DMS79 treated with DMSO at 0.1 percent for 48 hours (cell line): ENCODE data around the gene ITIH2.
A peak's percentile ranks its signal among the peaks of the same experiment; 100 is the strongest.
"Not testable (repeated sequence)": the region's sequence is repeated elsewhere in the genome, so short reads cannot be mapped to it uniquely, and the experiment has no call there.

Experiments
- DNase-seq: peaks from one replicate; lab custom pipeline; 2025; lab: John Stamatoyannopoulos, UW

The ITIH2 gene

DNA sequence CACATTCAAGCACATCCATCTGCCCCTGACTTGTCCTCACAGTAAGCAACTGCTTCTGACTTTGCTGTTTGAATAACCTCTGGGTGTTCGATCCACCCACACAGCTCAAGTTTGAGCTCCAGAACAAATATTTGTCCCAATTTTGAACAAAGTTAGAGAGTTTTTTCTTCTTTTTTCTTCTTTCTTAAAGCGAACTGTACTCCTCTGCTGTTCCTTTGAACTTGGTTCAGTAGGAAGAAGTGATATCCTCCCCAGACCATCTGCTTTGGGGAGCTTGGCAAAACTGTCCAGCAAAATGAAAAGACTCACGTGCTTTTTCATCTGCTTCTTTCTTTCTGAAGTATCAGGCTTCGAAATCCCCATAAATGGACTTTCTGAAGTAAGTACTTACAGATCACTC, at the start of gene ITIH2:
TSS of gene ITIH2 (plus strand) at position 177 of the 400 bp plus-strand sequence. CDS start at position 296, 119 bp downstream.
- DNase-seq = no peak

- DNase-seq = not testable (repeated sequence)
These were observed 46.0 kb upstream of the ITIH2 start for GRCh38 chr10:7657079-7657478.

GRCh38 chr10:7657552-7657951, 45.6 kb upstream of the ITIH2 start:
- DNase-seq = no peak

DNA sequence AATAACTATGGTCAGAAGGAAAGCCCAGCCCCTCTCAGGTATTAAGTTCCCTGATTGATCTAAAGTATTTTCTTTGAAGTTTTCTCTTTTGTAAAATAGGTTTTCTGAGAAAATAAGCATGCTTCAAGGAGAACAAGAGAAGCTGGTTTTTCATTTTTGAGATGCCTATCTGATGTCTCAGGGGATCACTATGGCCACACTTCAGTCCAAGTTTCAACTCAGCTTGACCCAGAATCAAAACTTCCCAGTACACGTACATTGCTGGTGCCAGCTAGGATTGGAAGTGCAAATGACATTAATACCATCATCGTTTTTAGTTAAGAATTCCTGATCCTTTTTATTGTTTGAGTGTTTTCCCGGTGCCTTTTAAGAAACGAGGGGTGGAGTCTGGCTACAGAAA, 43.6 kb upstream of the ITIH2 start:
- no peak for DNase-seq

- no peak for DNase-seq
These were observed 40.6 kb upstream of the ITIH2 start for GRCh38 chr10:7662522-7662921.

GRCh38 chr10:7664707-7665106, 38.4 kb upstream of the ITIH2 start:
- DNase-seq = no peak

DNA sequence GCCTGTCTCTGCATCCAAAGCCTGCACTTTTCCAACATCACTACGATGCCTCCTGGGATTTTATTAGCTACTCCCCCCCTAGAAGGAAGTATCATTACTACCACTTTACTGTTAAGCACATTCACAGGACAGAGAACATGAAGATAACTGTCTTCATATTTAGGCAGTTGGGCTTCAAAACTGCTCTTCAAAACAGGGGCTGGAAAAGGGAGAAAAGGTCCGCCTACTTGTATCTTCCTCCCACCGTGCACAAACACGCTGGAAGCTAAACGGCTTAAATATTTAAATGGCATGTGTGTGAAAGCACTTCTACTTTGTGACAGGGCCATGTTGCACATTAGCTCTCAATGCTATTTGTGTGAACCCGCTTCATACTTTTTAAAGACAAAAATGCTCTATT, 37.3 kb upstream of the ITIH2 start:
- DNase-seq = no peak

- DNase-seq = no peak
These were observed 36.7 kb upstream of the ITIH2 start, which contains the start of gene ITIH5 for GRCh38 chr10:7666253-7667023. ITIH5 (minus strand) TSS chr10:7666966; CDS start chr10:7666892, 74 bp downstream.

GRCh38 chr10:7667262-7668141, 35.6 kb upstream of the ITIH2 start:
- no peak for DNase-seq

DNA sequence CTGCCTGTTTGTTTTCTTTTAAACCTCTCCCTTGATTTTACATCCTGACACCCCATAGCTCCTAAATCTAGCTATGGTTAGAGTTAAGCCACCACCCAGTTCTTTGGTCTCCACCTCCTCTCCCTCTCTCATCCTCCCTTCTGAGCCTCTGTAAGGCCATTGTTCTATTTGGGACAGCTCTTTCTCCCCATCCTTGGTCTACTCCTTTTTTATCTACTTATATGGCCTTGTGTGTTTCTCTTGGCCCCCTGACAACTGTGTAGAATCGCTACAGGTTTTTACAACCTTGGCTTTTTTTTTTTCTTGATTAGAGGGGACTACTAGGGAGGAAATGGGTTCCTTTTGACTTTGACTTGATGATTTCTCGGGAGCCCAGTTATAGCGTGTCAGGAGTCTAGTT, 33.0 kb upstream of the ITIH2 start:
- no peak for DNase-seq

GRCh38 chr10:7672341-7673134, 30.6 kb upstream of the ITIH2 start:
- DNase-seq = no peak

DNA sequence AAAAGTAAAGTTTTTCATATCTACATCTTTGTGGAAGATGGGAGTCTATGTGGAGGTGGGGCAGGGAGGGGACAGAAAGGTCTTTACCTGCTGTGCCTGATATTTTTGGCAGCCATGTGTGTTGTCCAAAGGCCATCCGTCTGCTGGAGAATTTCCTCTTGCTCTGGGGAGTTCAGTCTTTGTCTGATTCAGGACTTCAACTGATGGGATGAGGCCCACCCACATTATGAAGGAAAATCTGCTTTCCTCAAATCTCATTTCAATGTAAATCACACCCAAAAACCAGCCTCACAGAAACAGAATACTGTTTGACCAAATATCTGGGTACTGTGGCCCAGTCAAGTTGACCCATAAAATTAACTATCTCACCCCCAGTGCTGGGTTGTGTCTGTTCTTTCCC, 23.9 kb upstream of the ITIH2 start:
- DNase-seq = no peak

- not testable (repeated sequence) for DNase-seq
These were observed 23.0 kb upstream of the ITIH2 start for GRCh38 chr10:7680078-7680477.

DNA sequence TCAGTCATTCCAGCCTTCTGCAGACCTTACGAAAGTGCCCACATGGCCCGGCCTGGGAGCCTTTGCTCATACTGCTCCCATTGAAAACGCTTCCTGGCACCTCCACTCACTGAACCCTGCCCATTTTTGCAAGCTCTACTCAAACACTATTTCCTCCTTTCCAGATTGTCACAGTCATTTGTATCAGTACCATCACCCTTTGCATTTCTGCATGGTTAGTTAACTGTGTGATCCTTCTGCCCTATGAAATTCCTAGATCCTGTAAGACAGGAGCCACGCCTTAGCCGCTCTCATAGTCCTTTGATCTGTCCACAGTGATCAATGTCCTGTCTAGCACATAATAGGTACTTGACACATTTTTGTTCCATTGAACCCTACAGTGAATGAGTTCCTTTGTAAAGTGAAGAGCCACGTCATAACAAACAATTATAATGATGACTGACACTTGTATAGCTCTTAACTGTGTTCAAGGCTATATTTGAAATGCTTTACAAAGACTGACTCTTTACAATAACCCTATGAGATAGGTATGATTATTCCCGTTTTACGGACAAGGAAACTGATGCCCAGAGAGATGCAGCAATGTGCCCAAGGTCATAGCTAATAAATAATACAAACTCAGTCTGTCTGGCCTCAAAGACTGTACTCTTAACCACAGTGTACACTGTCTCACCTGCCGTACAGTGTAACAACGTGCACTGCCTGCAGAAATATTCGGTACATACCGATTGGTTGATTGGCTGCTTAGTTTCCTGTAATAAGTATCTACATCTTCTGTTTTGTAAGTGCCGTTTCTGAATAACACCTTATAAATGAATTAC, 16.6 kb upstream of the ITIH2 start:
- DNase-seq = no peak

GRCh38 chr10:7687228-7687907, 15.7 kb upstream of the ITIH2 start:
- DNase-seq = peak; percentile 1

GRCh38 chr10:7689591-7689990, 13.5 kb upstream of the ITIH2 start:
- DNase-seq = no peak

- not testable (repeated sequence) for DNase-seq
These were observed 12.1 kb upstream of the ITIH2 start for GRCh38 chr10:7690885-7691597.

GRCh38 chr10:7692368-7692767, 10.7 kb upstream of the ITIH2 start:
- not testable (repeated sequence) for DNase-seq

DNA sequence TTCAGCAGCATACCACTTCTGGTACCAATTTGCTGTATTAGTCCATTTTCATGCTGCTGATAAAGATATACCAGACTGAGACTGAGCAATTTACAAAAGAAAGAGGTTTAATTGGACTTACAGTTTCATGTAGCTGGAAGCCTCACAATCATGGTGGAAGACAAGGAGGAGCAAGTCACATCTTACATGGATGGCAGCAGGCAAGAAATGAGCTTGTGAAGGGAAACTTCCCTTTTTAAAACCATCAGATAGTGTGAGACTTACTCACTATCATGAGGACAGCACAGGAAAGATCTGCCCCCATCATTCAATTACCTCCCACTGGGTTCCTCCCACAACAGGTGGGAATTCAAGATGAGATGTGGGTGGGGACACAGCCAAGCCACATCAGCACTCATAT, 9.9 kb upstream of the ITIH2 start:
- not testable (repeated sequence) for DNase-seq

DNA sequence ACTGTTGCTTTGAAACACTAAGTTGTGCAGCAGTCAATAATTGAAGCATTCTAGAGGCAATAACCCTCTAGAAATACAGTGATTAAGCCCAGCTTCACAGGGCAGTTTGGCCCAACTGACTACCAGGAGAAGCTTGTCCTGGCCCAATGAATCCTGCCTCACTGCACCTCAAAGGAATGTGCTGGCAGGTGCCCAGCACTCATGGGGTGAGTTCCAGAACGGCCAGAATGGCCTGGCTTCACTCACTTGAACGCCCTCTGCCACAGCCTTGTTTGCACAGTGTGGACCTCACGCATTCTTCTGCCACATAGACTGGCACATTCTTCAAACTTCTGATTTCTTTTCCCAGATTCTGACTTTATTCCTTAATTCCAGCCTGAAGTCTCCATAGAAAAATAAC, 6.6 kb upstream of the ITIH2 start:
- no peak for DNase-seq
